ENCODE measurements around the gene MSI2. TPM values are rescaled to one million over a fixed set of nuclear protein-coding genes. Genes with fewer than 3 reads are reported as not detected.
A peak's percentile ranks its signal among the peaks of the same experiment; 100 is the strongest.

Gene MSI2
- total RNA-seq, 1 donor from 2014 or later = 144 TPM

DNA sequence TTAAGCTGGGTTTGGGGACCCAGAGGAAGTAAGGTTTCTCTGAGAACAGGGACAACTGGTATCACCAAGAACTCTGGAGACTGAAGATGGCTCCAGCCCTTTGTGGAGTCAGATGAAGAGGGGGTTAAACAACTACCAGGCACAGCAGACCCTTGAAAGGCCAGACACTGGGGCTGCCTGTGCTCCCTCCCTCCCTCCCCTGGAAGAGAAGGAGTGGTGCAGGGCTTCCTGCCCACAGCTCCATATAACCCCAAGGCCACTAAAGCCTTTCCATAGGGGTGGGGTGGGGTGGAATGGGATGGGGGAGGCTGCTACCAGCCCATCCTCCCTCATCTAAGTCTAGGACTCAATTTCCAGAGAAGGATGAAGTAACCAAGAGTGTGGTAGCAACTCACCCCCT, 422.1 kb downstream of the MSI2 start:
- TF ChIP-seq, protein P1, sequence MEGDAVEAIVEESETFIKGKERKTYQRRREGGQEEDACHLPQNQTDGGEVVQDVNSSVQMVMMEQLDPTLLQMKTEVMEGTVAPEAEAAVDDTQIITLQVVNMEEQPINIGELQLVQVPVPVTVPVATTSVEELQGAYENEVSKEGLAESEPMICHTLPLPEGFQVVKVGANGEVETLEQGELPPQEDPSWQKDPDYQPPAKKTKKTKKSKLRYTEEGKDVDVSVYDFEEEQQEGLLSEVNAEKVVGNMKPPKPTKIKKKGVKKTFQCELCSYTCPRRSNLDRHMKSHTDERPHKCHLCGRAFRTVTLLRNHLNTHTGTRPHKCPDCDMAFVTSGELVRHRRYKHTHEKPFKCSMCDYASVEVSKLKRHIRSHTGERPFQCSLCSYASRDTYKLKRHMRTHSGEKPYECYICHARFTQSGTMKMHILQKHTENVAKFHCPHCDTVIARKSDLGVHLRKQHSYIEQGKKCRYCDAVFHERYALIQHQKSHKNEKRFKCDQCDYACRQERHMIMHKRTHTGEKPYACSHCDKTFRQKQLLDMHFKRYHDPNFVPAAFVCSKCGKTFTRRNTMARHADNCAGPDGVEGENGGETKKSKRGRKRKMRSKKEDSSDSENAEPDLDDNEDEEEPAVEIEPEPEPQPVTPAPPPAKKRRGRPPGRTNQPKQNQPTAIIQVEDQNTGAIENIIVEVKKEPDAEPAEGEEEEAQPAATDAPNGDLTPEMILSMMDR (IDR thresholded peaks at IDR 0.05; ENCODE audit: unreplicated experiment) = no peak
- peak in 1 of 2 experiments; percentile 7 for DNase-seq (ENCODE audit: low spot score in 2 of 2, unreplicated experiment in 2 of 2)

DNA sequence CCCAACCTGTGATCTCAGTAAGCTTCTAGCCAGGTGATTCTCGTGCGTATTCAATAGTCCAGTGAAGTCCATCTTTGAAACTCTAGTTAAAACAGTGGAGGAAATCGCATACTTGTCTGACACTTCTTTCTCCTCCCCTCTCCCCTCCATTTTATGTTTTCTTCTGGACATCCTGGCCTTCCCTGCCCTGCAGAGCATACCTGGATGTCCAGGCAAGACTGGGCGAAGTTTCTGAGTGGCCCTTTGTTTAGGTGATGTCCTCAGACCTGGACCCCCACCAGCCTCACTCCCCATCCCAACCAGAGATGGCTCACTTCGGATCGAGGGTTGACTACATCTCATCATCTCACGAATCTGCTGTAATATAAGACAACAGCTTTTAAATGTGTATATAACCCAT, 423.0 kb downstream of the MSI2 start:
- H3K27ac Mint-ChIP-seq = no peak overlapping the region
- TF ChIP-seq, protein P1 (IDR thresholded peaks at IDR 0.05; ENCODE audit: unreplicated experiment) = no peak
- peak in 1 of 2 experiments; percentile 5 for DNase-seq (ENCODE audit: low spot score in 2 of 2, unreplicated experiment in 2 of 2)
- no peaks in the 10 kb centered on the region for H3K27me3 Mint-ChIP-seq (ENCODE audit: low read depth)
- peaks cover 9% of the 10 kb centered on the region for H3K4me1 Mint-ChIP-seq
- peaks cover 9% of the 10 kb centered on the region for H3K36me3 Mint-ChIP-seq
- no peaks in the 10 kb centered on the region for H3K9me3 Mint-ChIP-seq
- no peak overlapping the region for H3K4me3 Mint-ChIP-seq

More for the DNA sequence above, 422.1 kb downstream of the MSI2 start:
- H3K27ac Mint-ChIP-seq = no peak overlapping the region
- H3K36me3 Mint-ChIP-seq = peaks cover 9% of the 10 kb centered on the region
- H3K9me3 Mint-ChIP-seq = no peaks in the 10 kb centered on the region
- no peaks in the 10 kb centered on the region for H3K27me3 Mint-ChIP-seq (ENCODE audit: low read depth)
- H3K4me3 Mint-ChIP-seq = no peak overlapping the region
- peaks cover 9% of the 10 kb centered on the region for H3K4me1 Mint-ChIP-seq

DNA sequence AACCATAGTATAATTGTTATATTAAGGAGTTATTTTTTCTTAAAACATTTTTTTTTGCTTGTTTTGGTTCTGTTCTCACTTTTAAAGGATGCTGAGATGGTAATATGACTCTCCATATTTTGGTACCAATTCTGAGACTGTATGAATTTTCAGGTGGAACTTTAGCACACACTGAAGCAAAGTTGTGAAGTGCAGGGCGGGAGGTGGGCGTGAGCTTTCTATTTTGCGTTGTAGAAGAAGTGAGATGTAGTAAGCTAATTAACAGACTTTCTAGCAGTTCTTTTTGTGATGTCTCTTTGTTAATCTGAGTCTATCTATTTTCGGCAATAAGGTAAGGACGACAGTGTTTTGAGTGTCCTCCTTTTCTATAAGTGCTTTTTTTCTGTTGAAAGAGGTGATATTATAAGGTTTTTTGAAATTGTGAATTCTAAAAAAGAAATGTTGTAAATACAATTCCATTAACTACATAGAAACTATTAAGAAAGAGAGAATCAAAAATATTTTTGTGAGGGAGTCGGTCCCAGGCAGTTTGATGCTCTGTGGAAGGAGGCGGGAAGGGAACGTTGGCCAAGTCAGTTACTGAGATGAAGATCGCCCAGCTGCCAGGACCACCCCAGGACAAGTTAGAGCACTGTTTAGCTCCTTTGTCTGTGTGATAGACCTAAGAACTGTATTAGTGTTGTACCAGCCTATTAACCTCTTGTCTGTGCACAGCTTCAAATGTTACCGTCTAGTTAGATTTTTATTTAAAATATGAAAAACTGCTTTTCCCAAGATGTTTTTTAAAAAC, 423.8 kb downstream of the MSI2 start:
- H3K27ac Mint-ChIP-seq = no peak overlapping the region
- peaks cover 10% of the 10 kb centered on the region for H3K36me3 Mint-ChIP-seq
- no peak for DNase-seq (ENCODE audit: low spot score in 2 of 2, unreplicated experiment in 2 of 2)
- peaks cover 10% of the 10 kb centered on the region for H3K4me1 Mint-ChIP-seq
- H3K9me3 Mint-ChIP-seq = no peaks in the 10 kb centered on the region
- H3K27me3 Mint-ChIP-seq (ENCODE audit: low read depth) = no peaks in the 10 kb centered on the region
- TF ChIP-seq, protein P1 (IDR thresholded peaks at IDR 0.05; ENCODE audit: unreplicated experiment) = no peak
- H3K4me3 Mint-ChIP-seq = no peak overlapping the region

DNA sequence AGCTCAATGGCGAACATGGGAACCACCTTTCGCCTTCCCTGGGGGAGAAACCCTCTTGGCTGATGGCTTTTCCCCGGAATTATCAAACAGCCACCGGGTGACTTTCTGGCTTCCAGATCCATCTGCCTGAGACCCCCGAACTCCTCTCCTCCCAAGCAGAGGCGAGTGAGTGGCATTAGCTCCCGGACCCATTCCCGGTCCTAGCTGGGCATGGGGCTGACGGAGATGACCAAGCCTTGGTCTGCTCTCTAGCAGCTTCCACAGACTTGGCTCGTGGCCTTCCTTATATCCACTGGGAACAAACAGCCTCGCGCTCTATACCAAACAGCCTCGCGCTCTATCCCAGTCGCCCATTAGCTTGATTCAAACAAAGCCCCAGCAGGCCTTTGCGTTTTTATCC, 426.4 kb downstream of the MSI2 start:
- Mint-ChIP-seq H3K27me3 (ENCODE audit: low read depth) (no peaks in the 10 kb centered on the region), H3K9me3 (no peaks in the 10 kb centered on the region), H3K27ac (no peak overlapping the region), H3K36me3 (peaks cover 3% of the 10 kb centered on the region), H3K4me3 (no peak overlapping the region), H3K4me1 (peaks cover 21% of the 10 kb centered on the region)
- peak in 1 of 2 experiments; percentile 34 for DNase-seq (ENCODE audit: low spot score in 2 of 2, unreplicated experiment in 2 of 2)
- TF ChIP-seq, protein P1 (IDR thresholded peaks at IDR 0.05; ENCODE audit: unreplicated experiment) = no peak

DNA sequence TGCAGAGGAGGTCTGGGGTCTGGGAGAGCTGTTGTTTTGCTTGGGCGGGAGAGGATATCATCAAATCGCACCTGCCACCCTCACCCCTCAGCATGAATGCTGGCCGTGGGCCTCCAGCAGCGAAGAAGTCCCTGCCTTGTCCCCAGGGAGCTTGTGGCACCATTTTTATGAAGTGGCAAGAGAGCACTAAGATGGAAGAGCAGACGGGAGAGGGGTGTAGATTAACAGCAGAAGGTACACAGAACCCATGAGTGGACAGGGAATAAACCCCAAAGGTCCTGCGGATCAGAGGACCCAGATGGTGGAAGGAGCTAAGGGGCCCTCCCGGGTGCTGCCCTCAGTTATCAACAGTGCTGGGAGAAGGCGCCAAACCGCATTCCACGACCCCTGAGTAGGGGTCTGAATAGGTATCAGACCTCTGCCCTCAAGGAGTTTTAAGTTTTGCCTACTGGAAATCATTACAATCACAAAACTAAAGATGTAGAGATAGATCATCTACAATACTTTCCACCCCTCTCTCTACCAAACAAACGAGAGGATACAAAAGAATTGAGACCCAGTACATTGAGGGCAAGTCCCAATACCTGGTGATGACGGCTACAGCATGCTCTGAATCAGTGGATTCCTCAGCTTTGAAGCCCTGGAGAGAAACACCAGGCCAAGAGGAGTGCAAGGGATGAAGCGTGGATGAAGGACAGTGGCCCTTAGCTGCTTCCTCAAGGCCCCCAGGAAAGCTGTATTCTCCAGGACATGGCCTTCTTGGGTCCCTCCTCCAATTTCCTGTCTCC, 428.6 kb downstream of the MSI2 start:
- DNase-seq (ENCODE audit: low spot score in 2 of 2, unreplicated experiment in 2 of 2) = peak in 1 of 2 experiments; percentile 7
- peaks cover 3% of the 10 kb centered on the region for H3K36me3 Mint-ChIP-seq
- TF ChIP-seq, protein P1 (IDR thresholded peaks at IDR 0.05; ENCODE audit: unreplicated experiment) = no peak
- H3K4me3 Mint-ChIP-seq = no peak overlapping the region
- peaks cover 10% of the 10 kb centered on the region for H3K9me3 Mint-ChIP-seq
- peak overlapping the region; percentile 88 for H3K27ac Mint-ChIP-seq
- H3K4me1 Mint-ChIP-seq = peaks cover 21% of the 10 kb centered on the region
- H3K27me3 Mint-ChIP-seq (ENCODE audit: low read depth) = no peaks in the 10 kb centered on the region

All from mesothelial cell of epicardium (in vitro differentiated cells).